Caco-2 (cell line): Measurements from ENCODE around the gene LRRC37A2. TPM values are rescaled to one million over a fixed set of nuclear protein-coding genes. Genes with fewer than 3 reads are reported as not detected.
"Not testable (repeated sequence)": the region's sequence is repeated elsewhere in the genome, so short reads cannot be mapped to it uniquely, and the experiment has no call there.

Source experiments
- BruUV-seq: library from RNA; stranded (reverse); fragments of 400-500 nt; replicated peaks from 2 replicates; lab custom pipeline; 2021; lab: Mats Ljungman, UMichigan
- CTCF ChIA-PET: fragments of 300-600 bp; sonication (Branson Sonifier 250); formaldehyde crosslinking; loops from one replicate; lab custom pipeline; 2022; ENCODE audit warnings: antibody characterized with exemption; lab: Charles Lee
- POLR2A ChIA-PET: fragments of 300-600 bp; sonication (Branson Sonifier 250); formaldehyde crosslinking; loops from one replicate; lab custom pipeline; 2022; ENCODE audit warnings: antibody characterized with exemption; lab: Charles Lee
- DNase-seq, 2 experiments: peaks; one replicate each; pipeline versions ENCODE4 v3.0.0 to v3.0.0-alpha.2; 2020 to 2022
- H3K27me3 ChIP-seq: replicated peaks from 2 replicates; pipeline ENCODE4 v1.6.0; 2011; ENCODE audit warnings: low read length; ENCODE audit not compliant: control insufficient read depth, insufficient read depth
- H3K36me3 ChIP-seq: 2 replicates; pipeline ENCODE4 v1.5.1; 2011; ENCODE audit warnings: low read length; ENCODE audit not compliant: control insufficient read depth, insufficient read depth
- H3K4me1 ChIP-seq: fragments of 250-450 bp; sonication (Bioruptor Pico); 2 replicates; pipeline ENCODE4 v1.5.1; 2020; ENCODE audit warnings: mild to moderate bottlenecking
- H3K4me3 ChIP-seq: 2 replicates; pipeline ENCODE4 v1.5.1; 2011; ENCODE audit warnings: low read depth, mild to moderate bottlenecking, control low read depth, low read length
- H3K9me3 ChIP-seq: fragments of 250-450 bp; sonication (Bioruptor Pico); 2 replicates; pipeline ENCODE4 v1.5.1; 2020; ENCODE audit warnings: mild to moderate bottlenecking, moderate library complexity
- H3K27ac Mint-ChIP-seq: one replicate; pipeline ENCODE4 v1.8.0; 2022; ENCODE audit warnings: mixed read lengths; ENCODE audit not compliant: unreplicated experiment
- H3K27me3 Mint-ChIP-seq: one replicate; pipeline ENCODE4 v1.8.0; 2022; ENCODE audit warnings: mixed read lengths; ENCODE audit not compliant: insufficient read depth, unreplicated experiment
- H3K36me3 Mint-ChIP-seq: one replicate; pipeline ENCODE4 v1.8.0; 2022; ENCODE audit warnings: mild to moderate bottlenecking, mixed read lengths; ENCODE audit not compliant: insufficient read depth, unreplicated experiment
- H3K4me1 Mint-ChIP-seq: one replicate; pipeline ENCODE4 v1.8.0; 2022; ENCODE audit warnings: low read depth, mixed read lengths; ENCODE audit not compliant: unreplicated experiment
- H3K4me3 Mint-ChIP-seq: one replicate; pipeline ENCODE4 v1.8.0; 2022; ENCODE audit warnings: mild to moderate bottlenecking, moderate library complexity, mixed read lengths; ENCODE audit not compliant: unreplicated experiment
- H3K9me3 Mint-ChIP-seq: one replicate; pipeline ENCODE4 v1.8.0; 2022; ENCODE audit warnings: mixed read lengths; ENCODE audit not compliant: unreplicated experiment
- intact Hi-C: fragments of 100-400 bp; cut with micrococcal nuclease; formaldehyde crosslinking; loops from one replicate; pipeline ENCODE4 v1.10.0; 2022; ENCODE audit not compliant: unreplicated experiment
- total RNA-seq: library from RNA; stranded (reverse); gene quantifications from 2 replicates; pipeline ENCODE4 v1.2.3, GENCODE V29; 2022

The LRRC37A2 gene
- total RNA-seq, 1 experiment from 2014 or later, result 13.5 TPM

DNA sequence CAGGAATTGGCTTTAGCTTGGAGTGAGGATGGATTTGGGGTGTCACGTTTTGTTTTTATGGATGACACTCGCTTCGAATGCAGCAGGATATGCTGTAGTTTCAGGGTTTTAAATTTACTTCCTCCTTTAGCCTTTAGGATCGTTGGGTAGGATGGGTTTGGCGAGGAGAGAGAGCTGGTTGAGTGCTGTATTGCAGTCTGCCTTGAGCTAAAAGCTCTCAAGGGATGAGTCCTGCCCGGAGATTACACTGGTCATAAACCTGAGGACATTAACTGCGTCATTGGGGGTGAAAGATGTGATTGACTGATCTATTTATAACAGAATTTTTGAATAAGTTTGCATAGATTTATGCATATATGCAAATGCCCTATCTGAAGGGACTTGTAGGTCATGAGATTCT, 79.1 kb downstream of the LRRC37A2 start:
- intact Hi-C loops, result not testable (repeated sequence)

DNA sequence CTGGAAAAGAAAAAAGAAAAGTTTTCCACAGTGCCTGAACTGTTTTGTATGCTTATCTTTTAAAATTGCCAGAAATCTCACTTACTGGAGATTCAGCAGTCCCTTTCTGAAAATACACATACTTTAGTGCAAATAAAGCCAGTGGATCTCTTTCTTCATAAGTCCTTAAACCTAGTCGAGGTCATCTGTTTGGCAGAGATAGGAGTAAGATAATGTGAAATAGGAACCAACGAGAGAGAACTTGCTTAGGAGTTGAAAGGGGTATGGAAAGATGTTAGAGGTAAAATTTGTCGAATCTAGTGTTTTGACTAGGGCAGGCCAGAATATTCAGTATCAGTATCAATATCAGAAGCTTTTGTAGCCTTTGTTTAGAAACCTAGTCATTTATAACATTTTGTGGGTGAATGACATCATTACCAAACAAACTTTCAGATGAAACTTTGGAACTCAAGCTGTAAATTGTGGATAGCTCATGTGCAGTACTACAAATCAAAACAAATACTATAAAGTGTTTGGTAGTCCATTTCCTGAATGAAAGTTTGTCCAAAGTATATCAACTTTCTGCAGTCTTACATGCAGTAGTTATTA, 86.2 kb downstream of the LRRC37A2 start:
- DNase-seq, H3K36me3 ChIP-seq, H3K27me3 ChIP-seq, H3K36me3 Mint-ChIP-seq, H3K27me3 Mint-ChIP-seq, H3K9me3 ChIP-seq, H3K4me1 Mint-ChIP-seq, H3K4me1 ChIP-seq, H3K4me3 Mint-ChIP-seq, H3K27ac Mint-ChIP-seq, H3K9me3 Mint-ChIP-seq, H3K4me3 ChIP-seq, POLR2A ChIA-PET, CTCF ChIA-PET, intact Hi-C loops: not testable (repeated sequence)
- BruUV-seq, result TSS peak; percentile 4

More for the DNA sequence above, 79.1 kb downstream of the LRRC37A2 start:
- H3K27me3 ChIP-seq, H3K27ac Mint-ChIP-seq, H3K4me3 ChIP-seq, DNase-seq, H3K36me3 ChIP-seq, POLR2A ChIA-PET, H3K9me3 ChIP-seq, H3K27me3 Mint-ChIP-seq, H3K4me3 Mint-ChIP-seq, H3K9me3 Mint-ChIP-seq, H3K4me1 ChIP-seq, H3K36me3 Mint-ChIP-seq, CTCF ChIA-PET, H3K4me1 Mint-ChIP-seq: not testable (repeated sequence)
- TSS peak; percentile 29 for BruUV-seq

DNA sequence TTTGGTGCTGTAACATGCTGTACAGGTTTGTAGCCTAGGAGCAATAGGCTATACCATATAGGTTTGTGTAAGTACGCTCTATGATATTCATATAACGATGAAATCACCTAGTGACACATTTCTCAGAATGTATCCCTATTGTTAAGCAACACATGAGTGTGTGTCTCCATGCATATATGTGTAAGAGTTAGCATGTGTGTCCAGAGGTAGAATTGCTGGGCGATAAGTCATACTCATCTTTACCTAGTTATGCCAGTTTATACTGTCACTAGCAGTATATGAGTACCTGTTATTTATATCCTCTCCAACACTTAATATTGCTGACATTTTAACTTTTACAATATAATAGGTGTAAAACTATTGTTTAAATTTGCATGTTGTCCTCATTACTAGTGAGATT, 88.5 kb downstream of the LRRC37A2 start:
- POLR2A ChIA-PET, H3K4me3 Mint-ChIP-seq, H3K27me3 Mint-ChIP-seq, DNase-seq, H3K9me3 Mint-ChIP-seq, H3K9me3 ChIP-seq, H3K27ac Mint-ChIP-seq, BruUV-seq, H3K4me3 ChIP-seq, H3K4me1 ChIP-seq, H3K27me3 ChIP-seq, H3K36me3 Mint-ChIP-seq, H3K36me3 ChIP-seq, H3K4me1 Mint-ChIP-seq, CTCF ChIA-PET, intact Hi-C loops: not testable (repeated sequence)

DNA sequence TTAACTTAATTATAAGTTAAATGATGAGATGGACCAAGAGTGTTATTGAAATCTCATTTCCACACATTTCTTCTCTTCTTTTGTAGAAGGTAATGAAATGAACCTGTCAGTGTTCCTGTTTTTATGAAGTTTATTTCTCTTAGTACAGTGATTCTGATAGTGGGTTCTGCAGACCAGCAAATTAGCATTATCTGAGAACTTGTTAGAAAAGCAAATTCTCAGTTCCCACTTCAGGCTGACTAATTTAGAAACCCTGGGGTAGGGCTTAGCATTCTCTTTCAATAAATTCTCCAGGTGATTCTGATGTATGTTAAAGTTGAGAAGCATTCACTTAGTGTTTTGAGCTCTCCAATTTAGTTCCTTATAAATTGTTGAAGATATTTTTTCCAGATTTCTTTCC, 90.9 kb downstream of the LRRC37A2 start:
- H3K27me3 Mint-ChIP-seq, H3K27me3 ChIP-seq, H3K9me3 Mint-ChIP-seq, H3K9me3 ChIP-seq, H3K36me3 Mint-ChIP-seq, H3K4me3 Mint-ChIP-seq, H3K4me3 ChIP-seq, H3K4me1 ChIP-seq, H3K4me1 Mint-ChIP-seq, CTCF ChIA-PET, H3K36me3 ChIP-seq, BruUV-seq, intact Hi-C loops, POLR2A ChIA-PET, DNase-seq, H3K27ac Mint-ChIP-seq: not testable (repeated sequence)

Other genes with a start within 250 kb of the LRRC37A2 start
- 2.6 and 2.9 TPM in 2 replicates for gene LRRC37A, start 217.3 kb upstream of the LRRC37A2 start, total RNA-seq
- 36.1 and 41.1 TPM in 2 replicates for gene ARL17B, start 150.7 kb upstream of the LRRC37A2 start, total RNA-seq
- 35.8 and 39.4 TPM in 2 replicates for gene ARL17A, start 67.2 kb downstream of the LRRC37A2 start, total RNA-seq
- gene NSF, start 78.2 kb downstream of the LRRC37A2 start, total RNA-seq, result 51.1 and 53.8 TPM in 2 replicates